Stomach (tissue), 9 donors: Measurements from ENCODE around the gene NARF. TPM values are rescaled to one million over a fixed set of nuclear protein-coding genes. Genes with fewer than 3 reads are reported as not detected.

Source experiments
- DNase-seq, 2 donors: peaks; one replicate each; pipeline versions ENCODE4 v3.0.0 to v3.0.0-alpha.2; 2013 to 2019
- H3K27ac ChIP-seq, 5 donors: fragments of 200-600 bp in 4 of 5; sonication (generic) in 4 of 5; one replicate each; pipeline ENCODE4 v1.5.1; 2013 to 2019; ENCODE audit warnings: mild to moderate bottlenecking in 1 of 5, moderate library complexity in 1 of 5
- H3K27me3 ChIP-seq, 3 donors: fragments of 200-600 bp; sonication (generic); one replicate each; pipeline ENCODE4 v1.5.1; 2017 to 2019; ENCODE audit warnings: mixed run types in 1 of 3
- H3K36me3 ChIP-seq, 4 donors: fragments of 200-600 bp; sonication (generic); 1 replicate in 3 of 4; 2 replicates in 1 of 4; pipeline ENCODE4 v1.5.1; 2016 to 2019
- H3K4me1 ChIP-seq, 4 donors: fragments of 200-600 bp; sonication (generic); one replicate each; pipeline ENCODE4 v1.5.1; 2016 to 2019
- H3K4me3 ChIP-seq, 4 donors: fragments of 200-600 bp; sonication (generic) in 3 of 4; one replicate each; pipeline ENCODE4 v1.5.1; 2016 to 2019; ENCODE audit warnings: mild to moderate bottlenecking in 1 of 4
- H3K9me3 ChIP-seq, 4 donors: fragments of 200-600 bp; sonication (generic); one replicate each; pipeline ENCODE4 v1.5.1; 2016 to 2019
- EP300 ChIP-seq: sonication (generic); formaldehyde crosslinking; IDR thresholded peaks from one replicate; pipeline ENCODE4 v1.6.1; 2017; ENCODE audit warnings: antibody characterized with exemption
- POLR2A ChIP-seq, 4 donors: fragments of 450-650 bp; IDR thresholded peaks; one replicate each; pipeline ENCODE4 v1.6.1; 2016; ENCODE audit warnings: antibody characterized with exemption in 4 of 4, control low read depth in 2 of 4, mild to moderate bottlenecking in 1 of 4, moderate library complexity in 1 of 4
- POLR2AphosphoS5 ChIP-seq, 3 donors: sonication (generic); formaldehyde crosslinking; IDR thresholded peaks; one replicate each; pipeline ENCODE4 v1.6.1; 2016; ENCODE audit warnings: antibody characterized with exemption in 3 of 3
- WGBS, 5 donors: extraction: QIAGEN DNeasy Blood & Tissue Kit in 3 of 5; methylation state at CpG; one replicate each; pipeline versions ENCODE4 v1.1.5 to v1.1.7; 2013 to 2018; 5-methylcytosine and 5-hydroxymethylcytosine counted together
- intact Hi-C: fragments of 100-400 bp; cut with DNase I; formaldehyde crosslinking; loops from one replicate; pipeline ENCODE4 v1.15.1; 2023; ENCODE audit warnings: low total_unique reads
- polyA plus RNA-seq, 3 donors: library from polyadenylated mRNA; stranded (reverse); fragments of 200-250 nt; gene quantifications; one replicate each; pipeline ENCODE4 v1.2.3, GENCODE V29; 2013
- total RNA-seq, 5 donors: library from RNA; depleted of rRNA; stranded (reverse); fragments of >200 nt; gene quantifications; one replicate each; pipeline versions ENCODE4 v1.1.0 to v1.2.3, GENCODE V29; 2014 to 2016
- TF ChIP-seq, protein P1 (sequence below), 7 experiments: fragments of 450-650 bp in 4 of 7; fragments of 200-600 bp in 3 of 7; sonication (generic) in 3 of 7; IDR thresholded peaks; one replicate each; pipeline ENCODE4 v1.5.1; 2016 to 2019; ENCODE audit warnings: antibody characterized with exemption in 7 of 7, control low read depth in 2 of 7, mild to moderate bottlenecking in 1 of 7
- donor health status: healthy with polysubstance abuse.
- donor health status: Bipolar disorder and iron deficiency.
- donor health status: healthy.

Gene NARF
- total and polyA plus RNA-seq, 8 donors, result 29.4 to 83.9 (median 57.4) TPM

DNA sequence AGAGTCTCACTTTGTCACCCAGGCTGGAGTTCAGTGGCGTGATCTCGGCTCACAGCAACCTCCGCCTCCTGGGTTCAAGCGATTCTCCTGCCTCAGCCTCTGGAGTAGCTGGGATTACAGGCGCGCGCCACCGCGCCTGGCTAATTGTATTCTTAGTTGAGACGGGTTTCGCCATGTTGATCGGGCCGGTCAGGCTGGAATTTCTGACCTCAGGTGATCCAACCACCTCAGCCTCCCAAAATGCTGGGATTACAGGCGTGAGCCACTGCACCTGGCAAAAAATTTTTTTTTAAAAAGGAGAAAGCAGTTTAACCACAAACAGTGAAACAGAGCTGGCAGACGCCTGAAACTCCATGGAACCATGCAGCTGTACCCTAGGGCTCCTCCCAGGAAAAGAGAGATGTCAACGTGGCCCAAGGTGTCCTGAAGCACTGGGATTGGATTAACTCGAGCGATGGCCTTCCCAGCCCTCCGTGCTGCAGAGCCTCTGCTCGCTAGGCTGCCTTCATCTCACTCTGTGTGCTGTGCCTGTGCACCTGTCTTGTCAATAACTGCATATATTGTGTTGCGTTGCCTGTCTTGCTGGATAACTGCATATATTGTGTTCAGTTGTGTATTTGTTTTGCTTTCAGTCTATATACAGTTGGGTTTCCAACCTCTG, 31.4 kb downstream of the NARF start:
- Histone ChIP-seq H3K9me3 (no peaks in the 10 kb centered on the region), H3K36me3 (peaks cover 26 to 47% (median 46%) of the 10 kb centered on the region in 4 donors), H3K27me3 (no peaks in the 10 kb centered on the region), H3K4me1 (peaks cover 6 to 33% (median 23%) of the 10 kb centered on the region in 4 donors), H3K27ac (peak overlapping the region in 1 of 5 donors; percentile 56), H3K4me3 (no peak overlapping the region)
- 87 to 91% (median 88%) methylated on average over 21 of the region's 21 CpGs for WGBS, 5 donors
- no peak for DNase-seq
- intact Hi-C loops, result loop anchor here (10.0 kb wide), 1 partner anchor 65 kb away; no protein-coding TSS in a partner anchor
- TF ChIP-seq POLR2A (IDR thresholded peaks at IDR 0.05), result no peak
- TF ChIP-seq, protein P1, sequence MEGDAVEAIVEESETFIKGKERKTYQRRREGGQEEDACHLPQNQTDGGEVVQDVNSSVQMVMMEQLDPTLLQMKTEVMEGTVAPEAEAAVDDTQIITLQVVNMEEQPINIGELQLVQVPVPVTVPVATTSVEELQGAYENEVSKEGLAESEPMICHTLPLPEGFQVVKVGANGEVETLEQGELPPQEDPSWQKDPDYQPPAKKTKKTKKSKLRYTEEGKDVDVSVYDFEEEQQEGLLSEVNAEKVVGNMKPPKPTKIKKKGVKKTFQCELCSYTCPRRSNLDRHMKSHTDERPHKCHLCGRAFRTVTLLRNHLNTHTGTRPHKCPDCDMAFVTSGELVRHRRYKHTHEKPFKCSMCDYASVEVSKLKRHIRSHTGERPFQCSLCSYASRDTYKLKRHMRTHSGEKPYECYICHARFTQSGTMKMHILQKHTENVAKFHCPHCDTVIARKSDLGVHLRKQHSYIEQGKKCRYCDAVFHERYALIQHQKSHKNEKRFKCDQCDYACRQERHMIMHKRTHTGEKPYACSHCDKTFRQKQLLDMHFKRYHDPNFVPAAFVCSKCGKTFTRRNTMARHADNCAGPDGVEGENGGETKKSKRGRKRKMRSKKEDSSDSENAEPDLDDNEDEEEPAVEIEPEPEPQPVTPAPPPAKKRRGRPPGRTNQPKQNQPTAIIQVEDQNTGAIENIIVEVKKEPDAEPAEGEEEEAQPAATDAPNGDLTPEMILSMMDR (IDR thresholded peaks at IDR 0.05), result no peak

DNA sequence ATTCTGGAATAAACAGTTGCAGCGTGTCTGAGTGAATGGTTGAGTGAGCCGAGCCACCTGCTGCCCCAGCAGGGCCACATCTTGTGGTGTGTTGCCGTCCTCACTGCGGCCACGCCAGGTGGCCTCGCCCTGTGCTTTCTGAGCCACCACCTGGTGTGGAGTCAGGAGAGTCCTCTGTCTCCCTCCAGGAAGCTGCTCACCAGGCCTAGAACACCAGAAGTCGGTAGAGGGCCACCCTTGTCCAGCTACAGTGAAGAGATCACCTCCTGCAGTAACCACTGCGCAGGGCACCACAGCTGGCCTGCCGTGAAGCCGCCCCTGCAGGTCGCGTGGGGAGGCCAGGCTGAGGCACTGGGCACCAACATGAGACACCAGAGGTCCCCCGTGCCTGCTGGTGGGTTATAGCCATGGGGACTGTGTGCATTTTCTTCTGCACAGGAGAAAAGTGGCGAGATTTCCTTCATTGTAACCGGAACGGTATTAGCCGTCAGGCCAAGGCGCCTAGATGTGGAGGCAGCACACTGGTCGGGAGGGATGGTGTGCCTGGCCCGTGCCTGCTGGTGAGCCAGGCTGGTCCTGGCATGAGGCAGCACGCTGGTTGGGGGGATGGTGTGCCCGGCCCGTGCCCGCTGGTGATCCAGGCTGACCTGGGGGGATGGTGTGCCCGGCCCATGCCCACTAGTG, 32.1 kb downstream of the NARF start:
- no peak for TF ChIP-seq POLR2A (IDR thresholded peaks at IDR 0.05)
- TF ChIP-seq, protein P1 (IDR thresholded peaks at IDR 0.05), result no peak
- TF ChIP-seq POLR2AphosphoS5 (IDR thresholded peaks at IDR 0.05), result no peak
- no peak for TF ChIP-seq EP300
- Histone ChIP-seq H3K4me3 (no peak overlapping the region), H3K9me3 (no peaks in the 10 kb centered on the region), H3K27me3 (no peaks in the 10 kb centered on the region), H3K4me1 (peaks cover 6 to 39% (median 25%) of the 10 kb centered on the region in 4 donors), H3K27ac (no peak overlapping the region), H3K36me3 (peaks cover 20 to 40% (median 39%) of the 10 kb centered on the region in 4 donors)
- DNase-seq, result peak in 1 of 2 donors; percentile 45
- 67 to 82% (median 78%) methylated on average over 19 to 25 of the region's 25 CpGs for WGBS, 5 donors
- intact Hi-C loops, result loop anchor here (10.0 kb wide), 1 partner anchor 64 kb away; no protein-coding TSS in a partner anchor

DNA sequence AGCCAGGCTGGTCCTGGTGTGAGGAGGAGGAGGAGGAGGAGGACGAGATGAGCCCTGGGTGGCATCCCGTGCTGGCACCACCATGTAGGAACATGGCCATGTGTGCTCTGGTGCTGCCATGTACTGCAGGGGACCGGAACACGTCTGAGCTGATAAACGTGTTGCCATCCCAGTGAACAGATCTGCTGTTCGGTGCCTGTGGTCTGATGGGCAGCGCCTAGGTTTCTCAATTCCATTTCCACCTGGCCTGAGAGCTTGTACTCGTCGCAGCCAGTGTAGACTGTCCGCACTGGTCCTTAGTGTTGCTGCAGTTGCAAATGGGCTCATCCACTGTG, 32.6 kb downstream of the NARF start:
- 89 to 94% (median 90%) methylated on average over 10 of the region's 10 CpGs for WGBS, 5 donors
- Histone ChIP-seq H3K27me3 (no peaks in the 10 kb centered on the region), H3K9me3 (no peaks in the 10 kb centered on the region), H3K4me1 (peaks cover 6 to 44% (median 26%) of the 10 kb centered on the region in 4 donors), H3K36me3 (peaks cover 14 to 35% (median 34%) of the 10 kb centered on the region in 4 donors), H3K4me3 (no peak overlapping the region), H3K27ac (no peak overlapping the region)
- intact Hi-C loops, result loop anchor here (10.0 kb wide), 1 partner anchor 64 kb away; no protein-coding TSS in a partner anchor
- no peak for TF ChIP-seq POLR2AphosphoS5 (IDR thresholded peaks at IDR 0.05)
- no peak for TF ChIP-seq POLR2A (IDR thresholded peaks at IDR 0.05)
- no peak for DNase-seq

DNA sequence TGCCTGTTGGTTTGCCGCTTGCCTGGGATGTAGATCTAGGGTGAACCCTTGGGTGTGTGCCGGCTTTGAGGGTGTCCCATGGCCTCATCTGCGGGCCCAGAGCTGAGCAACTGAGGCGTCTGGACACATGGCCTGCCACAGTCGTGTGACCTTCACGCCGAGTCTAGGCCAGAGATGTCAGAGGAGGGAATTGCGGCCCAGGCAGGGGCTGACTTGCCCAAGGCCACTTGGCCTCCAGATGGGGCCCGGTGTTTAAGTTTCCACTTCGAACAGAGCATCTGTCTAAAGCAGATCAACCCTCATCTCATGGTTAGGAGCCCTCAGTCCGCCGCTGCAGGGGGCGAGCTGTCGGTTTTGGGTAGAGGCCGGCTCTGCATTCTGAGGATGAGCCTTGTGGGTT, 33.0 kb downstream of the NARF start:
- DNase-seq, result no peak
- H3K27ac ChIP-seq, result no peak overlapping the region
- no peak for TF ChIP-seq POLR2A (IDR thresholded peaks at IDR 0.05)
- no peak for TF ChIP-seq EP300
- TF ChIP-seq, protein P1 (IDR thresholded peaks at IDR 0.05), result no peak
- TF ChIP-seq POLR2AphosphoS5 (IDR thresholded peaks at IDR 0.05), result no peak
- intact Hi-C loops, result loop anchor here (10.0 kb wide), 1 partner anchor 63 kb away; no protein-coding TSS in a partner anchor
- no peaks in the 10 kb centered on the region for H3K27me3 ChIP-seq
- no peaks in the 10 kb centered on the region for H3K9me3 ChIP-seq
- 81 to 98% (median 91%) methylated on average over 11 to 15 of the region's 15 CpGs for WGBS, 5 donors
- peaks cover 7 to 47% (median 29%) of the 10 kb centered on the region in 4 donors for H3K4me1 ChIP-seq
- peaks cover 11 to 31% (median 30%) of the 10 kb centered on the region in 4 donors for H3K36me3 ChIP-seq
- no peak overlapping the region for H3K4me3 ChIP-seq
